Adipose tissue (tissue), 3 donors: ENCODE results near the gene RNF225. TPM values are rescaled to one million over a fixed set of nuclear protein-coding genes. Genes with fewer than 3 reads are reported as not detected.
"Not testable (repeated sequence)": the region's sequence is repeated elsewhere in the genome, so short reads cannot be mapped to it uniquely, and the experiment has no call there.

Experiments
- H3K27ac ChIP-seq: one replicate; pipeline ENCODE4 v1.5.1; 2013; ENCODE audit warnings: low read depth, low read length
- WGBS, 3 donors: extraction: QIAGEN DNeasy Blood & Tissue Kit; methylation state at CpG; one replicate each; pipeline ENCODE4 v1.1.7; 2013; 5-methylcytosine and 5-hydroxymethylcytosine counted together
- polyA plus RNA-seq, 3 donors: library from polyadenylated mRNA; stranded (reverse); fragments of 200-250 nt; gene quantifications; one replicate each; pipeline ENCODE4 v1.2.3, GENCODE V29; 2013
- donor health status: healthy with polysubstance abuse.
- donor health status: Bipolar disorder and iron deficiency.
- donor health status: healthy.

The RNF225 gene
- polyA plus RNA-seq, 3 donors = not detected

DNA sequence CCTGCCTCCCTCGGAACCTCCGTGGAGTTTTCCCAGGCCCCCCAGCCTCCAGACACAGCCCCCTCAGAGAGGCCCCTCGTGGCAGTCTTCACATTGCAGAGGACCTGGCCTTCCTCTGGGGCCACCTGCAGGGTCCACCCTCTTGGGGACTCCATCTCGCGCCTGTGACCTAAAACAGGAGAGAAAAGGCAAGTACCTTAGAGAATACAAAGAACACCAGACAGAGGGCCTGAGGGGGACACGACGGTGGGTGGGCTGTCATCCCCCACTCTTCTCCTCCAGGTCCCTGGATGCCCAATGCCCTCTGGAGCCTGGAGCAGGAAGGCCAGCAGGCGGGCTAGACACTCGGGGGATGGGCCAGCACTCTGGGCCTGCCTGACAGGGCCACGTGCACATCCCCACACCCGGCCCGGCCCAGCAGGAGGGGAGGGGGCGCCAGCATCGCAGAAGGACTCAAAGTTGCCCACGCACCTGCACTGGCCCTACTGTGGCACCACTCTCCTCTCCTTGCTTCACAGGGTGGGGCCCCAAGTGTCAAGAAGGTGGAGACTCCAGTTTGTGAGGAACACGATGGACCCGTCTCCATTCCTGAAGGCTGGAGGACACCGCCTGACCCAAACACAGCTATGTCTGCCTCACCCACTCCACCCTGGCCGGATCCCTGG is 37.8 kb upstream of the RNF225 start:
- WGBS, 3 donors = 69 to 78% (median 71%) methylated on average over 15 to 19 of the region's 19 CpGs
- H3K27ac ChIP-seq = no peak overlapping the region

DNA sequence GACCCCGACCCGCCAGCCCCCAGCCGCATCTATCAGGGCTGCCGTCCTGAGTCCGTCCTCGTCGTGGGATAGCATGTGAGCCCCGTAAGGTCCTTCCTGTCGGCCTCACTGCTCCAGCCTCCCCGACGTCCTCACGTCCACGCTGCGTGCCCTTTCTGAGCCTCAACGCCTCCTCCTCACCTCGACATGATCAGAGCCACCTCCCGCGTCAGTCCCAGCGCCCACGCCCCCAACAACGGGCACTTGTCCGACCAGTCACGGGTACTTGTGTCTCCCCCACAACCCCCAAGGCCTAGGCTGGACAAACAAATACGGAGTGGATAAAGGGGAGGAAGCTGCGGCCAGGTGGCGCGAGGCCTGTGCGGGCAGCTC is 33.6 kb upstream of the RNF225 start:
- 2 to 4% (median 2%) methylated on average over 28 of the region's 28 CpGs for WGBS, 3 donors
- H3K27ac ChIP-seq = no peak overlapping the region

DNA sequence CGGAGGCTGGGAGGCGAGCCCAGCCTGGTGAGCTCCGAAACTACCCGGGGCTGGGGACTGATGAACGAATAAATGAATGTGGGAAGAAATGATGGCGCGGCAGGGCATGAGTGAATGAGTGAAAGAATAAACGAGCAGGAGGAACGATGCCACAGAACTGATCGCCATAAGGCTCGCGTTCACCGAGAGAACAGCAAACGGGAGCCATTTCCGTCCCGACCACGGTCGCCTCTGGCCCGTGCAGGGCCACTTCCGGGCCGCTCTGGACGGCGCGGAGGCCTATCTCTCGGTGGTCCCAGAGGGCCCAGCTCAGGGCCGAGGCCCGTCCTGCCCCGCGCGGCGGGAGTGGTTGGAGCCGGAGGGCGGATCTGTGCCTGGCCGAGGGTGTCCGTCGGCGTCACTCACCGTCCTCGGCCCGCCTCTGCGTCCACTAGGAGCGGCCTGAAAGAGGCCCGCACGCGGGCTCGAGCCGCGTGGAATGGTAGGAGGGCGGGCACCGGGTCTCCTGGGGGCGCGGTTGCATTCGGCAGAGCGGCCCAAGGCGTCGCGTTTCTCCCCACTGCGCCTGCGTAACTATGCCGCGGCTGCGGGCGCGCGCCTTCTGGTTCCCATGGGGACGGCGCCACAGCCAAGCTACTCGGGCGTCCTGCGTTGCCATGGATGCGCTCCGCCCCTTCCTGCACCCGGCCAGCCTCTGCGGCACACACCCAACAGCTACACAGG is 33.0 kb upstream of the RNF225 start, which contains the start of gene ZNF497:
Gene ZNF497 (minus strand): TSS at position 480 of the 723 bp plus-strand sequence. CDS start 5,116 bp downstream, outside the sequence.
- WGBS, 3 donors = 0 to 1% (median 0%) methylated on average over 63 to 74 of the region's 74 CpGs

DNA sequence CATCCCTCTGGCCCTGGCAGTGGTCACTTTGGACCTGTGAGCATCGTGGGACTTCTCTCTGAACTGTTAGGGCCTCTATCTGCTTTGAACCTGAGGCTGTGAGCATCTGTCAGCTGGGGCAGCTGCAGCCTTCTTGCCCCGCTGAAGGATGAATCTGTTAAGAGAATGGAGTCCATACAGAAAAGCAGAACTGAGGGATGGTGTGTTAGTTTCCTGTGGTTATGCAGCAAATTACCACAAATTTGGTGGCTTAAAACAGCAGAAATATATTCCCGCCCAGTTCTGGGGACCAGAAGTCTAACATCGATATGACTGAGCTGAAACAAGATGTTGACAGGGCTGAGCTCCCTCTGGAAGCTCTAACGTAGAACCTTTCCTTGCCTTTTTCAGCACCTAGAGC is 31.3 kb upstream of the RNF225 start:
- H3K27ac ChIP-seq = no peak overlapping the region
- 54 to 80% (median 56%) methylated on average over 5 of the region's 5 CpGs for WGBS, 3 donors

More for the DNA sequence above, 33.0 kb upstream of the RNF225 start, which contains the start of gene ZNF497:
- no peak within 1 kb of the TSS for H3K27ac ChIP-seq

DNA sequence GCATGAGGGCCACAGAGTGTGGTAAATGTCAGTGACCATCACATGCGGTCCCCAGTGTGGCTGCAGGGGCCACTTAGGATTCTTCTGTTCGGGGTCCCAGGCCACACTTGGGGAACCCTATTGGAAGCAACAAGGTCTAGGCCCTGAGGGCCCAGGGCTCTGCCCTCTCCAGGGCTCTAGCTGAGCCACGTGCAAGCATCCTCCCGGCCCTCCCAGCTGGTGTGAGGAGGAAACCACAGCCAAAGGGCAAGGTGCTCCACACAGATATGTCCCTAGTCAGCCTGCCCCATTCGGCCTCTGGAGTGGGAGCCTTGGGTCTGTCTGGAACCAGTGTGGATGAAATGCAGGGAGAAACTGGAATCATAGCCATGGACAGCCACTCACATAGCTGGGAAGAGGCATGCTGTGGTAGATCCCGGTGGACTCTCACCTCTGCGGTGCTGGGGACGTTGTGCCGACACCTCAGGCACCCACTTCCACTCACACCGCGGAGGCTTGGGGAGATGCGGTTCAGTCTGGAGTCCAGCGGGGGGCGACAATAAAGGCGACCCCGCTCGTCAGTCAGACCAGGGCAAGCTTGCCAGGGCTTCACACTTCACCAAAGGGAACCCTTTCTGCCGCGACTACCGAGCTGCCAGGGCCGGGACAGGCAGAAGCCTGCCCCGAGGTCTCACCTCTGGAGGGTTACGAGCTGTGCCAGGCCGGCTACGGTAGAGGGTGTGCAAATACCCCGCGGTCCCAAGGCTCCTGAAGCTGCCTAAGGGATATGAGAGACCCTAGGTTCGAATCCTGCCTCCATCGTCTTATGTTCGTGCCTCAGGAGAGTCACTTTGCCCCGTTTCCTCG is 28.6 kb upstream of the RNF225 start:
- WGBS, 3 donors = 90 to 93% (median 92%) methylated on average over 32 of the region's 32 CpGs

DNA sequence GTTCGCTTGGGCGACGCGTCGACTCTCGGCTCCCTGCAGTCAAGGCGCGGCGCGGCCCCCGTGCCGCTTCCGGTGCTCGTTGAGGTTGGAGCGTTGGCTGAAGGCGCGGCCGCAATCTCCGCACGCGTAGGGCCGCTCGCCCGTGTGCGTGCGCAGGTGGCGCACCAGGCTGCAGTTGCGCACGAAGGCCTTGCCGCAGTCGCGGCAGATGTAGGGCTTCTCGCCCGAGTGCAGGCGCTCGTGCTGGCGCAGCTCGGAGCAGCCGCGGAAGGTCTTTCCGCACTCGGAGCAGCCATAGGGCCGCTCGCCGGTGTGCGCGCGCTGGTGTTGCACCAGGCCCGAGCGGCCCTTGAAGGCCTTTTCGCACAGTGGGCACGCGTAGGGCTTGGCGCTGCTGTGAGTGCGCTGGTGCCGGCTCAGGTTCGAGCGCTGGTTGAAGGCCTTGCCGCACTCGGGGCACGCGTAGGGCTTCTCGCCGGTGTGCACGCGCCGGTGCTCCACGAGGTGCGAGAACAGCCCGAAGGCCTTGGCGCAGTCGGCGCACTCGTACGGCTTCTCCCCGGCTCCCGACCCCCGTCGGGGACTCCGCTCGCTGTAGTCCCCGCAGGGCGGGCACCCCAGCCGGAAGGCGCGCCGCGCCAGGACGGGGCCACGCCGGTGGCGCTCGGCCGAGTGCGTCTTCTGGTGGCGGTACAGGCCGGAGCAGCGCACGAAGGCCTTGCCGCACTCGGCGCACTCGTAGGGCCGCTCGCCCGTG is 27.6 kb upstream of the RNF225 start:
- no peak overlapping the region for H3K27ac ChIP-seq
- WGBS, 3 donors = 70 to 72% (median 71%) methylated on average over 105 to 106 of the region's 106 CpGs

More for the DNA sequence above, 28.6 kb upstream of the RNF225 start:
- no peak overlapping the region for H3K27ac ChIP-seq

DNA sequence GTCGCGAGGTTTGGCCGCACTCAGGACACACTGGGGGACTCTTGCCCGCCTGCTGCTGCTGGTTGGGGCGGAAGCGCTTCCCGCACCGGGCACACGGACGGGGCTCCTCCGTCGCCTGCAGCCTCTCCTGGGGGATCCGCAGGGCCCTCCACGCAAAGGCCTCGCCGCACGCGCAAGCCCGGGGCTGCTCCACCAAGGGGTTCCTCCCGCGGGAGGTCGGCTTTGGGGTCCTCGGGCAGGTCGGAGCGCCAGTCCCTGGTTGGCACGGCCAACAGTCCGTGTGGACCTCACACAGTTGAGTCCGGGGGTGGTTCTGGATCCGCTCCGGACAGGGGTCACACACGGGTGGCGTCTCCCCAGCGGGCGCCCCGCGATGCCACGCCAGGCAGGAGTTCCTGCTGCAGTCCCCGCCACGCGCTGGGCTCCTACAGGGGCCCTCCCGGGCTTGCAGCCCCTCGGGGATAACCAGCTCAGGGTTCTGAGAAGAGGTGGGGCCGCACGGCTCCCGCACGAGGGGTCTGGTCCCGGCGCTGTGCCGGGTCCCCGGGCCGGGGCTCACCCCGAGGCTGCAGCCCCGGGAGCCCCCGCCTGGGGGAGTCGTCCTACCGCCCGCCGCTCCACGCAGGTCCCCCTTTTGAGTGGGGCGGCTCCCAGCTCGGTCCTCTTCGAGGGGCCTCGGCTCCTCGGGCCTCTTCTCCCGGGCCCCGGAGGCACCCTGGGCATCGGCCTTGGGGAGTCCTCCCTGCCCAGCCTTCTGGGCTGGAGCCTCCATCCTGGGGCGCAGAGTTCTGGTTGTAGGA is 26.7 kb upstream of the RNF225 start:
- no peak overlapping the region for H3K27ac ChIP-seq
- WGBS, 3 donors = 86 to 91% (median 89%) methylated on average over 59 to 68 of the region's 68 CpGs

DNA sequence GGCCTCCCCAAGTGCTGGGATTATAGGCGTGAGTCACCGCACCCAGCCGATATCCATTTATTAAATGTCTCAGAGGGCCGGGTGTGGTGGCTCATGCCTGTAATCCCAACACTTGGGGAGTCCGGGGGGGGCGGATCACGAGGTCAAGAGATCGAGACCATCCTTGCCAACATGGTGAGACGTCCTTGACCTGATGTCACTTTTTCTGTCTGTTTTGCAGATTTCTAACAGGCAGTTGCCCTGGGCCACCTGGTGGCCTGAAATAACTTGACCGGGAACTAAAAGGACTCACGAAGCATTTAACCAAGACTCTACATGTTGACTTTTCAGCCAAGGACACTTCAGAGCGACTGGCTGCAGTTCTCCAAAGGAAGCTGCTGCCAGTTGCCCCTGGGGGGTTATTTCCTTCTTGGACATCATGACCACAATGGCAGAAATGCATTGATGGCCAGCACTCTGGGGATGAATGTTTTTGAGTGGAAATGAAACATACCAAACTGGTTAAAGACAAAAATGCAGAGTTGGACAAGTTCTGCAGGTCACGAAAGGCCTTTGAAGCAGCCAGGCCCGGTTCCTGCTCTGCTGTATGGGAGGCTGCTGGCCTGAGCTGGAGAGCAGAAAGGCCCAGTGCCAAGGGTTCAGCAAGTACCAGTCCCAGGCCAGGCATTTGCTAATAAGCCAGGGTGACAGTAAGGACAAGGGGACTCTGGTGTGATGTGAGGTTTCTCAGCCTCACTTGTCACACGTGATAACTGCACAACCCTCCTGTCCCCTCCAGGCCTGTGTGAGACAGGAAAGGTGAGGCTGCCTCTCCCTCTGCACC is 22.9 kb upstream of the RNF225 start:
- no peak overlapping the region for H3K27ac ChIP-seq

DNA sequence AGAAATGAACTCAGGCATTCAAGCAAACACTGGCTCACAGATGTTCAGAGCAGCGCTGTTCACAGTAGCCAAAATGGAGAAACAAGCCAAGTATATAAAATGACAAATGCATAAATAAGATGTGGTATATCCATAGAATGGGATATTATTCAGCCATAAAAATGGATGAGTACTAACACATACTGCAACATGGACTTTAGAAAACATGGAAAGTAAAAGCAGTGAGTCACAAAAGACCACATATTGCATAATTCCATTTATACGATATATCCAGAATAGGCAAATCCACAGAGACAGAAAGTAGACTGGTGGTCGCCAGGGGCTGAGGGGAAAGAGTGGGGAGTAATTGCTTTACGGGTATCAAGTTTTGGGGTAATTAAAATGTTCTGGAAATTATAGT is 21.3 kb upstream of the RNF225 start:
- H3K27ac ChIP-seq = no peak overlapping the region
- 73 to 92% (median 74%) methylated on average over 4 of the region's 4 CpGs for WGBS, 3 donors

More for the DNA sequence above, 22.9 kb upstream of the RNF225 start:
- 54 to 67% (median 66%) methylated on average over 15 of the region's 15 CpGs for WGBS, 3 donors

DNA sequence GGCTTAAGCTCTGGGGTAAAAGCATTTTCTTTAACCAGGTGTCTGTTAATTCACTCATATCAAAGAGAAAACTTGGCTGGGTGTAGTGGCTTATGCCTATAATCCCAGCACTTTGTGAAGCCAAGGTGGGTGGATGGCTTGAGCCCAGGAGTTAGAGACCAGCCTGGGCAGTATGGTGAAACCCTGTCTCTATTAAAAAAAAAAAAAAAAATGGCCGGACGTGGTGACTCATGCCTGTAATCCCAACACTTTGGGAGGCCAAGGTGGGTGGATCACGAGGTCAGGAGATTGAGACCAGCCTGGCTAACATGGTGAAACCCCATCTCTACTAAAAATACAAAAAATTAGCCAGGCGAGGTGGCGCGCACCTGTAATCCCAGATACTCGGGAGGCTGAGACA is 18.7 kb upstream of the RNF225 start:
- WGBS, 3 donors = 82 to 86% (median 85%) methylated on average over 7 of the region's 7 CpGs
- H3K27ac ChIP-seq = not testable (repeated sequence)

DNA sequence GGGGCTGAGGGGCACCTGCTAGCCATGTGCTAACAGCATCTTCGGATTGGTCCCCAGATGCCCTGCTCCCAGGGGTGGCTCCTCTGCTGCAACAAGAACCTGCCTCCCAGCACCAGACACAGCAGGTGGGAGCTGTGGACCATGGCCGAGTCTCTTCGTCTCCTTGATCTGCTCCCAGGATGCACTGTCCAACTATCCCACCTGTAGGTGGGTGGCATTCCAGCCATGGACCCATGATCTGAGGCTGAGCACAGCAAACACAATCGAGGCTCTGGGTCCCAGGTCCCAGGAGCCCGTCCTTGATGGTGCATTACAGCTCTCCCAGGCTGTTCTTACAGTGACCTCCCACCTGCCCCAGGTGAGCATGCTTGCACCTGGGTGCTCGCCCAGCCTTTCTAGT is 16.2 kb upstream of the RNF225 start:
- 83 to 93% (median 91%) methylated on average over 6 of the region's 6 CpGs for WGBS, 3 donors
- no peak overlapping the region for H3K27ac ChIP-seq

DNA sequence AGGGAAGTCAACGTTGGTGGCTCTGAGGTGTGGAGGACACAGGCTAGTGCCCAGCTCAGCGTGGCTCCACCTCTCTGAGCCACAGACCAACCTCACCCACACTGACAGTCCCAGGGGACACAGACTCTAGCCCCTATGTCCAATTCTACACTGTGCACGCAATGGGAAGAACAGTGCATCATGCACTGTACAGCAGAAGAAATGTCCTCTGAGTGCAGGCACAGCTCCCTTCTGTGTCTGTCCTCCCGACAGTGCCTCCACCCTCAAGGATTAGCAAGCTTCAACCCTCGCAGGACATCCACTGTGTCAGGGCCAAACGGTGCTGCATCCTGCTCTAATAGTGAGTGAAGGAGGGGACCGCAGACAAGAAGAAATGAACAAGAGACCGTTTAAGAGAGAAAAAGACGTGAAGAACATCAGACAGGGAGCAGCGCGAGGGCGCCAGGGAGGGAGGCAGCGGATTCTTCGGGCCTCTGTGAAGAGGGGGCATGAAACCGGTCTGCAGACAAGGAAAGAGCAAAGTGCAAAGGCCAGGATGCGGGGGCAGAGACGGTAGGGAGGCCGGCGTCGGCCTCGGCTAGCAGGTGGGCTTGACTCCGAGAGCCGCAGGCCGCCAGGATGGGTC is 15.3 kb upstream of the RNF225 start:
- peak overlapping the region; percentile 76 for H3K27ac ChIP-seq
- WGBS, 3 donors = 7% methylated on average over 24 of the region's 24 CpGs

DNA sequence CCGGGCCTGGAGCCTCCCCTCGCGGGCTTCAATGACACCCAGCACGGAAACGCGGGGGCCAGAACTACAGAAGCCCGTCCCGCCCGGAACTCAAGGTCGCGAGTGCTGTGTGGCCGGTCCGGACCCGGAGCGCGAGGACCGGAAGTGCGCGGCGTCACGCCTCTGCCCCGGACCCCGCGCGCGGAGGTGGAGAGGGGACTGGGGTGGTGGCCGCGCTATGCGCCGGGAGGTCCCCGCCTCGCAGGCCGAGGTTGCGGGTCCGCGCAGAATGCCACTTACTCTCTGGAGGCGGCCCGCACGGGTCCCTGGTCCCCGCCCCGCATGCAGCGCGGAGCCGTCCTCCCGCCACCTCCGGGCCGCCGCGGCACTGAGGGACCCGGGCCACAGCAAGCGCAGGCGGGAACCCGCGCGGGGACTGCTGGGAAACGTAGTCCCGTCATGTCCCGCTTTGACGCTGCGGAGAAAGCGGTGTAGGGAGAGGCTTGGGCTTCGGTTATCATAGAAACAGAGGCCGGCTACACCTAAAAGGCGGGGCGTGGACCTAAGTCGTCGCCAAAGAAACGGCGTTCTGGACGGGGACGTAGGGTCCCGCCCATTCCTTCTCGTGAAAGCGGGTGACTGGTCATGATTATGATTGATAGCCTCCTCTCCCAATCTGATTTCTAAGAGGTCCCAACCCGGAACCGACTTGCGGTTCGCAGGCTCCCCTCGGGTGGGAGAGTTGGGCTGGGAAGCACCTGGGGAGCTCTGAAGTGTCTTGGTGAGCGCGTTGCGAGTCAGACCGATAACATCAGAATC is 14.6 kb upstream of the RNF225 start, which contains the start of gene ZNF837:
Gene ZNF837 (minus strand): TSS at position 369 of the 798 bp plus-strand sequence. CDS start 11,698 bp downstream, outside the sequence.
- H3K27ac ChIP-seq = peak within 1 kb of the TSS; percentile 76
- WGBS, 3 donors = 0 to 1% (median 0%) methylated on average over 80 to 83 of the region's 83 CpGs

DNA sequence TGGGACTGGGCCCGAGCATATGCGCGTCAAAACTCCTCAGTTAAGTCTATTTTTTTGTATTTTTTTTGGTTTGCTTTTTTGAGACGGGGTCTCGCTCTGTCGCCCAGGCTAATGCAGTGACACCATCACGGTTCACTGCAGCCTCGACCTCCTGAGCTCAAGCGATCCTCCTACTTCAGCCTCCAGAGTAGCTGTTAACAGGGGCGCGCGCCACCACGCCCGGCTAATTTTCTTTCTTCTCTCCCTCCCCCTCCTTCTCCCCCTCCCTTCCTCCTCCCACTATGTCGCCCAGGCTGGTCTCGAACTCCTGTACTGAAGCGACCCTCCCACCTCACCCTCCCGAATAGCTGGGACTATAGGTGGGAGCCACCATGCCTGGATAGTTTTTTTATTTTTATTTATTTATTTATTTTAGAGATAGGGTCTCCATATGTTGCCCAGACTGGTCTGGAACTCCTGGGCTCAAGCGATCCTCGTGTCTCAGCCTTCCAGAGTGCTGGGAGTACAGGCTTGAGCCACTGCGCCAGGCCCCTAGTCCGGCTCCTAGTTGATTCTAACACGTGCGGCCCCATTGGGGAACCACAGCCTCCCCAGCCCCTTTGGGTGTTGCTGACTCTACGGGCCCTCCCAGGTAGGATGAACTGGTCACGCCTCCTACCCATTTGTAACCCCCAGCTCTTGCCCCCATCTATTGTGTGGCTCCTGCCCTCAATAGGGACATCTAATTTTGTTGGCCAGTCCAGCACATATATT is 13.8 kb upstream of the RNF225 start:
- 26 to 32% (median 30%) methylated on average over 26 of the region's 26 CpGs for WGBS, 3 donors

More for the DNA sequence above, 13.8 kb upstream of the RNF225 start:
- no peak overlapping the region for H3K27ac ChIP-seq
